Heart left ventricle (tissue), 16 donors: ENCODE data around the gene MSGN1. TPM values are rescaled to one million over a fixed set of nuclear protein-coding genes. Genes with fewer than 3 reads are reported as not detected.

Source experiments
- ATAC-seq, 4 donors: fragments of 200-7000 bp; cut with Tn5 transposase; one replicate each; pipeline ENCODE4 v1.9.1; 2020 to 2022; ENCODE audit warnings: moderate library complexity in 4 of 4, mild to moderate bottlenecking in 3 of 4, moderate number of reproducible peaks in 1 of 4
- DNase-seq, 5 donors: peaks; one replicate each; pipeline ENCODE4 v3.0.0-alpha.2; 2020
- H3K27ac ChIP-seq, 12 donors: fragments of 200-600 bp; sonication (generic) in 4 of 12; one replicate each; pipeline versions ENCODE4 v1.5.0 to v1.8.0; 2016 to 2022; ENCODE audit warnings: mild to moderate bottlenecking in 2 of 12
- H3K27me3 ChIP-seq, 9 donors: fragments of 200-600 bp; sonication (generic) in 2 of 9; one replicate each; pipeline versions ENCODE4 v1.5.1 to v1.8.0; 2016 to 2022; ENCODE audit warnings: mild to moderate bottlenecking in 3 of 9
- H3K36me3 ChIP-seq, 9 donors: fragments of 200-600 bp; sonication (generic) in 2 of 9; one replicate each; pipeline versions ENCODE4 v1.5.0 to v1.8.0; 2018 to 2022; ENCODE audit warnings: mild to moderate bottlenecking in 2 of 9
- H3K4me1 ChIP-seq, 12 donors: fragments of 200-600 bp; sonication (generic) in 4 of 12; one replicate each; pipeline versions ENCODE4 v1.5.0 to v1.8.0; 2016 to 2022; ENCODE audit warnings: mild to moderate bottlenecking in 3 of 12
- H3K4me3 ChIP-seq, 12 donors: fragments of 200-600 bp; sonication (generic) in 4 of 12; one replicate each; pipeline versions ENCODE4 v1.5.0 to v1.8.0; 2017 to 2022; ENCODE audit warnings: mild to moderate bottlenecking in 9 of 12, moderate library complexity in 4 of 12
- H3K9me3 ChIP-seq, 12 donors: fragments of 200-600 bp; sonication (generic) in 4 of 12; one replicate each; pipeline versions ENCODE4 v1.5.0 to v1.8.0; 2016 to 2022; ENCODE audit warnings: mild to moderate bottlenecking in 1 of 12
- CTCF ChIP-seq, 12 donors: fragments of 200-600 bp; sonication (generic) in 4 of 12; IDR thresholded peaks; one replicate each; pipeline versions ENCODE4 v1.5.0 to v1.8.0; 2018 to 2022; ENCODE audit warnings: antibody characterized with exemption in 12 of 12, mild to moderate bottlenecking in 5 of 12
- POLR2A ChIP-seq, 2 donors: fragments of 450-650 bp; IDR thresholded peaks; one replicate each; pipeline ENCODE4 v1.6.1; 2017; ENCODE audit warnings: antibody characterized with exemption in 2 of 2, mild to moderate bottlenecking in 2 of 2, moderate library complexity in 2 of 2
- WGBS, 4 donors: extraction: QIAGEN DNeasy Blood & Tissue Kit in 2 of 4; methylation state at CpG; one replicate each; pipeline versions ENCODE4 v1.1.5 to v1.1.7; 2013 to 2018; 5-methylcytosine and 5-hydroxymethylcytosine counted together
- intact Hi-C, 10 donors: fragments of 100-400 bp; cut with DNase I; formaldehyde crosslinking; loops; one replicate each; pipeline versions ENCODE4 v1.11.1 to v1.14.2; 2022
- polyA plus RNA-seq, 2 donors: library from polyadenylated mRNA; stranded (reverse); fragments of 200-250 nt; gene quantifications; one replicate each; pipeline ENCODE4 v1.2.3, GENCODE V29; 2013
- total RNA-seq, 9 donors: library from RNA; depleted of rRNA in 2 of 9; stranded (reverse); fragments of >200 nt in 2 of 9; fragmentation: NEBNext Ultra II Directional in 3 of 9; extraction: Animal tissue kit (Norgen Biotek cat#: 25700) in 3 of 9; gene quantifications; one replicate each; pipeline versions ENCODE4 v1.1.0 to v1.2.4, GENCODE V29; 2016 to 2023
- donor health status: ischemic (EF 13 %, LVEDD 7.1; RV severe dilation, severe dysfunction).
- donor health status: healthy with polysubstance abuse.
- donor health status: DM: no; HTN: yes; CAD: no.
- donor health status: DM: no; HTN: no; CAD: no.
- donor health status: ischemic (EF 25% LVEDD 6.9; RV normal size, moderate dysfunction).
- donor health status: ischemic (EF 25% LVEDD 5.7; RV mildly dilated, moderate dysfunction).
- donor health status: healthy.
- donor health status: DM: yes; HTN: yes; CAD: no.
- donor health status: ischemic (EF 35%, LVEDD 5.7; RV mildly dilated, moderate dysfunction).
- donor health status: nonischemic (EF 11% LVEDD 7.7; RV severe dilation, severe dysfunction).
- donor health status: DM: yes; HTN: yes; CAD: no.
- donor health status: PGD.
- donor health status: ischemic (EF 29% LVEDD 5.4; RV normal size, mild dysfunction).
- donor health status: nonischemic (EF 23%, LVEDD 6.1; RV moderate dilation, normal function).

Gene MSGN1
- total and polyA plus RNA-seq, 11 donors = not detected

GRCh38 chr2:17864676-17865075 is 48.4 kb downstream of the MSGN1 start:
- ATAC-seq = no peak
- intact Hi-C loops = no loop called here

GRCh38 chr2:17867133-17867532 is 50.9 kb downstream of the MSGN1 start:
- H3K9me3 ChIP-seq = no peaks in the 10 kb centered on the region
- ATAC-seq (no peak), DNase-seq (no peak)
- H3K27ac ChIP-seq = no peak overlapping the region
- WGBS, 4 donors = 88 to 98% (median 91%) methylated on average over 2 of the region's 2 CpGs
- H3K36me3 ChIP-seq = no peaks in the 10 kb centered on the region
- no peaks in the 10 kb centered on the region for H3K4me1 ChIP-seq
- H3K27me3 ChIP-seq = no peaks in the 10 kb centered on the region
- intact Hi-C loops = no loop called here
- H3K4me3 ChIP-seq = no peak overlapping the region
- TF ChIP-seq CTCF (IDR thresholded peaks at IDR 0.05) = no peak
- no peak for TF ChIP-seq POLR2A (IDR thresholded peaks at IDR 0.05)

More at GRCh38 chr2:17864676-17865075, 48.4 kb downstream of the MSGN1 start:
- Histone ChIP-seq H3K4me3 (no peak overlapping the region), H3K9me3 (no peaks in the 10 kb centered on the region), H3K27me3 (peaks cover 0 to 2% (median 0%) of the 10 kb centered on the region in 9 donors), H3K4me1 (no peaks in the 10 kb centered on the region), H3K27ac (no peak overlapping the region), H3K36me3 (no peaks in the 10 kb centered on the region)
- TF ChIP-seq POLR2A (IDR thresholded peaks at IDR 0.05) (no peak), CTCF (IDR thresholded peaks at IDR 0.05) (no peak)
- WGBS, 4 donors = 25 to 42% (median 30%) methylated on average over 1 of the region's 1 CpG
- no peak for DNase-seq

Other genes with a start within 250 kb of the MSGN1 start
- 10 to 100 TPM; 10.1 to 14.7 (median 12.7) TPM for gene SMC6, start 62.6 kb upstream of the MSGN1 start, total RNA-seq
- gene SMC6, start 62.6 kb upstream of the MSGN1 start, polyA plus RNA-seq = 1 to 10 TPM; 5.9 to 7.0 TPM
- 1 to 10 TPM; 2.4 to 8.8 (median 3.1) TPM for gene GEN1, start 62.3 kb upstream of the MSGN1 start, total RNA-seq
- 1 to 10 TPM; 1.0 to 1.8 TPM for gene GEN1, start 62.3 kb upstream of the MSGN1 start, polyA plus RNA-seq
- 1 to 10 TPM; 1.7 to 9.9 (median 2.7) TPM for gene KCNS3, start 62.2 kb downstream of the MSGN1 start, total RNA-seq
- 1 to 10 TPM; 1.0 to 2.5 TPM for gene KCNS3, start 62.2 kb downstream of the MSGN1 start, polyA plus RNA-seq